K562 (cell line): ENCODE data around the gene AIMP1. TPM values are rescaled to one million over a fixed set of nuclear protein-coding genes. Genes with fewer than 3 reads are reported as not detected.
A peak's percentile ranks its signal among the peaks of the same experiment; 100 is the strongest.

Experiments
- ARID4B ChIP-seq: sonication (generic); formaldehyde crosslinking; IDR thresholded peaks from 2 replicates; pipeline ENCODE4 v1.8.0; 2022; ENCODE audit warnings: mild to moderate bottlenecking, missing genetic modification reagents
- E2F1 ChIP-seq: sonication (generic); formaldehyde crosslinking; IDR thresholded peaks from 2 replicates; pipeline ENCODE4 v1.8.1; 2023; ENCODE audit warnings: mild to moderate bottlenecking, missing genetic modification reagents, moderate library complexity
- ETV1 ChIP-seq: fragments of 450-650 bp; conservative IDR thresholded peaks from 2 replicates; pipeline ENCODE4 v1.6.1; 2016; ENCODE audit warnings: missing genetic modification characterization, control low read depth, low read depth, missing compliant biosample characterization
- ETV5 ChIP-seq: sonication (generic); formaldehyde crosslinking; IDR thresholded peaks from 2 replicates; pipeline ENCODE4 v1.4.0; 2020; ENCODE audit warnings: low read depth, mild to moderate bottlenecking, missing genetic modification reagents
- HIVEP1 ChIP-seq: fragments of 250-450 bp; sonication (Bioruptor Pico); IDR thresholded peaks from 2 replicates; pipeline ENCODE4 v1.4.0; 2020; ENCODE audit warnings: mild to moderate bottlenecking
- KLF10 ChIP-seq: fragments of 250-450 bp; sonication (Bioruptor Pico); IDR thresholded peaks from 2 replicates; pipeline ENCODE4 v1.6.1; 2021; ENCODE audit warnings: matching md5 sums
- NR2C1 ChIP-seq, 2 experiments: fragments of 450-650 bp; IDR thresholded peaks; 2 replicates each; pipeline ENCODE4 v1.6.1; 2017; ENCODE audit warnings: mild to moderate bottlenecking in 2 of 2, antibody characterized with exemption in 1 of 2, inconsistent platforms in 1 of 2, missing compliant biosample characterization in 1 of 2, missing genetic modification characterization in 1 of 2
- SMARCA4 ChIP-seq: fragments of 450-650 bp; IDR thresholded peaks from 2 replicates; pipeline ENCODE4 v1.6.1; 2016
- ZBTB33 ChIP-seq: sonication (generic); formaldehyde crosslinking; IDR thresholded peaks from 2 replicates; pipeline ENCODE4 v1.8.1; 2023; ENCODE audit warnings: mild to moderate bottlenecking, missing genetic modification reagents
- ZNF347 ChIP-seq: fragments of 450-650 bp; formaldehyde crosslinking; IDR thresholded peaks from 2 replicates; pipeline ENCODE4 v1.4.0; 2020; ENCODE audit warnings: low read depth, mild to moderate bottlenecking, moderate library complexity
- ZNF592 ChIP-seq: fragments of 450-650 bp; IDR thresholded peaks from 2 replicates; pipeline ENCODE4 v1.6.1; 2017; ENCODE audit warnings: antibody characterized with exemption, mild to moderate bottlenecking
- ZNF639 ChIP-seq, 2 experiments: fragments of 200-800 bp in 1 of 2; sonication (Bioruptor generic) in 1 of 2; sonication (generic) in 1 of 2; formaldehyde crosslinking in 1 of 2; IDR thresholded peaks in 1 of 2; conservative IDR thresholded peaks in 1 of 2; 2 replicates each; pipeline versions ENCODE4 v1.5.0 to v1.6.1; 2016 to 2020; ENCODE audit warnings: missing compliant biosample characterization in 1 of 2, missing genetic modification characterization in 1 of 2, missing genetic modification reagents in 1 of 2
- polyA plus RNA-seq, 8 experiments: library from polyadenylated mRNA; depleted of rRNA in 4 of 8; stranded (reverse) in 5 of 8; unstranded in 3 of 8; fragments of >200 nt; fragmentation: Nextera tagmentation in 2 of 8; fragmentation: Illumina TruSeq in 1 of 8; extraction: Ambion mirVana in 2 of 8; extraction: Trizol in 1 of 8; gene quantifications; 2 replicates each; pipeline versions ENCODE4 v1.2.1 to v1.2.3, GENCODE V29; 2011 to 2014; ENCODE audit warnings: inconsistent platforms in 1 of 8, missing spikeins in 1 of 8
- total RNA-seq, 7 experiments: library from RNA; depleted of rRNA in 6 of 7; stranded (reverse); fragments of >200 nt in 6 of 7; fragmentation: Illumina TruSeq in 2 of 7; extraction: Trizol in 2 of 7; gene quantifications; 2 replicates each; pipeline versions ENCODE4 v1.2.1 to v1.2.3, GENCODE V29; 2011 to 2021; ENCODE audit warnings: low replicate concordance in 1 of 7

Gene AIMP1
- total and polyA plus RNA-seq, 9 of the 15 experiments (the other 6 are each of a cell fraction or from before 2014, with no cell fraction given), result 39.9 to 141 (median 70.1) TPM

GRCh38 chr4:106305435-106306055 is 10.8 kb upstream of the AIMP1 start (continued):
- TF ChIP-seq ETV5 (CRISPR knock-in tag), result no peak
- no peak for TF ChIP-seq NR2C1 (IDR thresholded peaks at IDR 0.05)
- TF ChIP-seq NR2C1 (tag; IDR thresholded peaks at IDR 0.05), result peak; percentile 69; the same call in 1 of the 2 replicates
- TF ChIP-seq ZBTB33, result no peak
- TF ChIP-seq HIVEP1 (CRISPR knock-in tag), result no peak
- TF ChIP-seq ZNF639 (CRISPR knock-in tag; conservative IDR thresholded peaks at IDR 0.05 in 1 of 2, IDR thresholded peaks at IDR 0.05 in 1 of 2), result 0 out of 4 replicates have a peak, but pooled peaks of 1 of the 2 experiments have one; percentile 31
- TF ChIP-seq E2F1 (CRISPR knock-in tag), result no peak
- no peak for TF ChIP-seq KLF10 (CRISPR knock-in tag)
- TF ChIP-seq SMARCA4, result no peak
- 0 out of 2 replicates have a peak, but pooled peaks have one; percentile 8 for TF ChIP-seq ETV1
- peak; percentile 90 for TF ChIP-seq ZNF592
- TF ChIP-seq ARID4B, result no peak
- TF ChIP-seq ZNF347, result no peak
